ENCODE results near the gene MSTN.

GRCh38 chr2:190065839-190066238, 3.3 kb upstream of the MSTN start:
- no peak for TF ChIP-seq CTCF (IDR thresholded peaks at IDR 0.05)
- no peak for TF ChIP-seq POLR2A (IDR thresholded peaks at IDR 0.05)
